GM18519 (cell line): ENCODE results near the gene SEMA5B.

ENCODE experiments used
- ATAC-seq: cut with Tn5 transposase; IDR thresholded peaks from one replicate; pipeline ENCODE4 v1.9.1; 2021; ENCODE audit warnings: mild to moderate bottlenecking, moderate library complexity; ENCODE audit not compliant: unreplicated experiment, low FRiP score

The SEMA5B gene

DNA sequence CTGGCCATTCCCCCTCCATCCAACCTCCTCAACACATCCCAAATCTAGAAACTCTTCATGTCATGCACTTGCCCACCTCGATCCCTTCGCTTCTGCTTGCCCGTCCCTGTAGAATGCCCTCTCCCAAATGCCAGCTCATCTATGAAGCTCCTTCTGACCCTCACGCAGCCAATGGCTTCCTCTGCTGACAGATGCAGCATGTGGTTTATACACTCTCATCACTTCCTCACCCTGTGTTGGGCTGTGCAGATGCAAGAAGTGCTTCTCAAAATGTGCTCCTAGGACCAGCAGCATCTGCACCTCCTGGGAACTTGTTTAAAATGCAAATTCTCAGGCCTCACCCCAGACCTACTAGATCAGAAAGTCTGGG lies 51.7 kb downstream of the SEMA5B start:
- peak; percentile 38 for ATAC-seq

DNA sequence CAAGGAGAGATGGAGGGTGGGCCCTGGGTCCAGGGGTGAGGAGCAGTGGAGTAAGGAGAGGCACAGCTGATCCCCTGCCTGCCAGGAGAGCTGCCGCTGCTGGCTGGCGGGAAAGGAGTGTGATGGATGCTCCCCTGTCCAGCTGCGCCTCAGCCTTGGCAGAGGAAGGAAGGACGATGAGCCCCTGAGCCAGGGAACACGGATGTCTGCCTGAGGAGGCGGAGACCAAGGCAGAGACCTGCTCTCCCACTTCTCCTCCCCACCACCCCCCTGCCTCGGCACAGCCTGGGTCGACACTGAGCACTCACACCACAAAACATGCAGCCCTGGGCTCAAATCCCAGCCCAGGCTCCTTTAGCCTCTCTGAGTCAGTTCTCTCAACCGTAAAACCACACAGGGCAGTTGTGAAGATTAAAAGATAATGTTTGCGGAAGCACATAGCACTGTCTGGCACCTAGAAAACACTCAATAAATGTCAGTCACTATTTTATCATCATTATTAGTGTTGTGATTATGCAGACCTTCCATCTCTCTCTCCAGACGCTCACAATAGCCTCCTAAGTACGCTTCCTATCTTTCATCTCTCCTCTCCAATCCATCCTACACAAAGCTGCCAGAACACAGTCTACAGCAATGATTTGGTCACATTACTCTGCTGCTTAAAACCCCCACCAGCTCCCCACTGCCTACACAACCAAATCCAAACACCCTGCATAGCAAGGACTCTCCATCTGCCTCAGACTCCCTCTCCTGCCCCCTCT lies 52.2 kb downstream of the SEMA5B start:
- ATAC-seq, result peak; percentile 47

DNA sequence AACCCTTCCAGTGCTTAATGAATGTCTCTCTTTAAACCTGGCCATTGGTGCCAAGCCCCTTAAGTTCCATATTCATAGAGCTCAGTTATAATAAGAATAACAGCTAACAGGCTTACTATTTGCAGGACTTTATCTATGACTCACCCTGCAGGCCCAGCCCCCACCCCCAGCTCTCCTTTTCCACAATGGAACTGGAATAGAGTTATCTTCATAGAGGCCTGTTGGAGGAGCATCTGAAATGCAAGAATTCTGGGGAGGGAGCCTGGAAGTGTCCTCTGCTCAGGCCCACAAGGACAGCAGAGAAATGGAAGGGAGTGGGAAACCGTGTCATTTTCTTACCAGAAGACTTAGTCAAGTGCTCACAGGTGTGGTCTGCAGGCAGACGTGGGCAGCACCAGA lies 52.8 kb downstream of the SEMA5B start:
- ATAC-seq, result no peak

DNA sequence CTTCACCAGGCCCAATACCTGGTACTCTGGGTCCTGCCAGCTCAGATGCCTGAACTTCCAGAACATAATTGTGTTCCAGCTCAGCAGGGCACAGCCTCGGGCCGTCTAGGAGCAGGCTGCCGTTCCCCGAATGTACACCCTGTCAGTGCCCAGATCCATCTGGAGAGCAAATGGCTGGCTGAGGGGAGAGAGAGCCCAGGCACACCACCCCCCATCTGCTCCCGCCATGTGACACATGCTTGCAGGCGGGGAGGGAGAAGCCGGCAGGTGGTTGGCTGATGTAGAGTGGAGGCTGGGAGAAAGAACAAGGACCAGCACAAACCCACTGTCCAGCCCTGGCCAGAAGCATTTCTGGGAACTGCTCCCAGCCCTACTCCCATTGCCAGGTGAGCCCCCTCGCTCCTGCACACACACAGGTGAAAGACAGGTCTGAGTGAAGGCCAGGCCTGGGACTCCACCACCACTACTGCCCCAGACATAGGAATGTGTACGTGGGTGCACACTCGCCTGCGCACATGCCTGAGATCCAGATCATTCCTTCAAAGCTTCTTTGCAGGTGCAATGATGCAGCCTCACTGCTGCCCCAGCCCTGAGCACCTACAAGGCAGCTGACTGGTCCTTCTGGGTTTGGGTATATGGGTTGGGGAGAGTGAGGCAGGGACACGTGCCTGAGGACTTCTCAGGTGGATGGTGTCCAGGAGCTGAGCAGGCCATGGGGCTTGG lies 53.5 kb downstream of the SEMA5B start:
- no peak for ATAC-seq

DNA sequence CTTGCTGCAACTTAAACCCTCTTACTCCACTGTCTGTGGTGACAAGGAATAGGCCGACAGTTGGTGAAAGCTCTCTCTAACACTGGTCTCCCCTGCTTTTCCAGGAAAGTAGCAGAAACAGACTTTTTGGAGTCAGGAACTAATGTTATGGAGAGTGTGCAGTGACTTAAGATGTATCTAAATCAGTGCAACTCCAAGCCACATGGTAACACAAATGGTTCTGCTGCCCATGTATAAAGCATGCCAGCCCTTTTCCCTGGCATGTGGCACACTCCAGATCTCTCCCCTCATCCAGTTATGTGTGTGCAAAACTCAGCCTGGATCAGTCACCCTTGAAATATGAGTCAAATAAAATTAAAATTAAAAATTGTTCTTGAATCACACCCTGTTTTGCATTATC lies 55.4 kb downstream of the SEMA5B start:
- no peak for ATAC-seq

DNA sequence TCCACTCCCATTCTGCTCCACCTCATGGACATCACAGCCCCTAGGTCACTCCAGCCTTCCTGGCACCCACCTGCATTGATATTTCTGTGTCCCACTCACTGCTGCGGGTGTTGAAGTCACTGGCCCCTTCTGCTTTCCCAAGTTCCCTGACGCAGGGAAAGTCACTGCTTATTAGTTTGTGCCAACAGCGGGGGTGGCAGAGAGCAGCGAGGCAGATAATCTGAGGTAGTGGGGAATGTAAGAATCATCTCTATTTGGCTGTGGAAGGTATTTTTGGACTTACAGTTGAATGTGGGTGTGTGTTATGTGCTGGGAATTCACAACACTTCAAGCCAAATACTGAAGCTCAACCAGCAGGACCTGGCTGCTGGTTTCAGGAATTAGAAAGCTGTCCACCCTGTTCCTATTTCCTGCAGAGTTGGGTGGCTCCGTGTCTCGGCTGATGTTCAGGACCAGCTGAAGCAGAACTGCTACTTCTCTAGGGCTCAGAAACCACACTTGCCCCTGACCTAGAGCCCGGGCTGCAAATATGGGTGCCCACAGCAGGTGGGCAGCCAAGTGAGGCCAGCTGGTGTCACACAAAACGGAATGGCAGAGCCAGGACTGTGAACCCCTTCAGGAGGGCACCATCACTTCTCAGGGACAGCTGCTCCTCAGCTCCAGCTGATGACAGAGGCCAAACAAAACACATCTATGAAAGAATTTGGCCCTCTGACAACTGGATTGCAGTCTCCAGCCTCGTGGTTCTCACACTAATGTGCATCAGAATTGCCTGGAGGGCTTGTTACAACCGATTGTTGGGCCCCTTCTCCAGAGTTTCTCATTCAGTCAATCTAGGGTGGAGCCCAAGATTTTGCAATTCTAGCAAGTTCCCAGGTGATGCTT lies 57.7 kb downstream of the SEMA5B start:
- no peak for ATAC-seq

DNA sequence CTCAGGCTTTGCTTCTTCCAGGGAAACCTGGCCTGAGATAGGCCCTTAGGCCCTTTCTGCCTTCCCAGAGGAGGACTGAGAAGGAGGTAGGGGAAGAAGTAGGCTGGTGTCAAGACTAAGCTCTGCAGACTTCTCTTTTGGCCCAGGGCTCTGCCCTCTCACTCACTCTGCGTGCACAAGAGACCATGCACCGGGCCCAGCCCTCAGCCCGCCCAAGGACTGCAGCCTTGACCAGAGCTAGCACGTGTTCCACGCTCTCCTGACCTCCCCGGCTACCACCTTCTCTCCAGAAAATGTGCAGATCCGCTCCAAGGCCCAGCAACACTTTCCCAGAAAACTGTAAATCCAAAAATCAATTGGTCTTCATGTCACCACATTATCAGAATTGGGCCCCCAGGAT lies 59.8 kb downstream of the SEMA5B start:
- no peak for ATAC-seq

DNA sequence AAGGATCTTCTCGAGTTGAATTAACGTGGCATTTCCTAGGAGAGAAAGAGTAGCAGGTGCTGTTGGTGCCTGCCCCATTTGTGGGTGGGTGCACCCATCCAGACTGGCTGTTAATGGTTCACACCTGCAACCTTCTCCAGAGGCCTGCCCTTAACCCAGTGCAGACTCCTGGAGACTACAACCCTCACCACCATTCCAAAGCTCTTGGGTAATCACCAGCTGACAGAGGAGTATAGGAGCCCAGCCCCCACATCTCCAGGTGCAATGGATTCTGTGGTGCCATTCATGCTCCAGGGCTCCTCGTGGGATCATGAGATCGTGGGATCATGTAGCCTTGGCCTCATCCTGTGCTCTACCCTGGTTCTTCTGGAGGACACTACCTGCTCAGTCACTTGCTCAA lies 60.2 kb downstream of the SEMA5B start:
- no peak for ATAC-seq

DNA sequence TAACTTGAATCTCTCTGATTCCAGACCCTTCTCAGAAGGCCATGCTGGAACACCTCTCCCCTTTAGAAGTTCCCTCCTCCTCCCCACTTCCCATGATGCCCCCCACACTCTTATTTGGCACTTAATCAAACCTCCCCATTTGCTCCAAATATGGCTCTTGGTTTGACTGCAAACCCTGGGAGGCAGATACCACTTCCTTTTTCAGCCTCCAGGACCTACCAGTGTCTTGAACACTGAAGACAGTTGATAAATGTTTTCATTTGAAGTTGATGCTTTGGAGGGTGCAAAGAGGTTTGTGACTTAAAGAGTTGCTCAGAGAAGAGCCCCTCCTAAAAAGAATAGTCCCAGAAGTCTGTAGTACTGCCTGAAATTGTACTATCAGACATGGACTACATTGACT lies 61.5 kb downstream of the SEMA5B start:
- ATAC-seq, result no peak

DNA sequence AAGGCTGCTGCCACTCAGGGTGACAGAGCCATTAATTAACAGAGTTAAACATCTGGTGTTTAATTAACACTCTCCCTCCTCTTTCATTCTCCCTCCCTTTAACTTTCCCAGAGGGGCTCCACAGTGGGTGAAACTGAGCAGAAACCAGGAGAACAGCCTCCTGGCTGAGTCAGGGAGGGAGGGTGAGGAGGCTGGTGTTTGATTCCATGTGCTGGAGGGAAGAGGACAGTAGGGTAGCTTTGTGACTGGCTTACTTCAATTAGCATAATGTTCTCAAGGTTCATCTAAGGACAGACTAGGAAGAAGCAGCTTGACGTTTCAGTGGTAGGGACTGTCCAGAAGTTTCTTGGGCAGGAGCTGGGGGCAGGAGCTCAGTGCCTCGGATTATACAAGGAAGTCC lies 62.8 kb downstream of the SEMA5B start:
- no peak for ATAC-seq

DNA sequence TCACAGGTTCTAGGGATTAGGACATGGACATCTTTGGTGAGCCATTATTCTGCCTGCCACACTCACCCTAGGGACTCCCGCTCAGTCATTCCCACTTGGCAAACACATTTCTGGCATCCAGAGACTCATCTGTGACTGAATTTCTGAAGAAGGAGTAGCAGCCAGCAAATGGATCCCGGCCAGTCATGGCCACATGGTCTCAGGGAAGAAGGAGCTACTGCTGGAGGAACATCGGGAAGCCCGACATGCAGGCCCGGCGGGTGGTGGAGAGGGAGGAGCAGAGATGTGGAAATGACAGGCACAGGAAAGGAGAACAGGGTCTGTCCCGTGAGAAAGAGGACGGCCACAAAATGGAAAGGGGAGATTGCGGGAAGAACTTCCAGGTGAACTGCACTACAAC lies 65.4 kb downstream of the SEMA5B start:
- no peak for ATAC-seq

DNA sequence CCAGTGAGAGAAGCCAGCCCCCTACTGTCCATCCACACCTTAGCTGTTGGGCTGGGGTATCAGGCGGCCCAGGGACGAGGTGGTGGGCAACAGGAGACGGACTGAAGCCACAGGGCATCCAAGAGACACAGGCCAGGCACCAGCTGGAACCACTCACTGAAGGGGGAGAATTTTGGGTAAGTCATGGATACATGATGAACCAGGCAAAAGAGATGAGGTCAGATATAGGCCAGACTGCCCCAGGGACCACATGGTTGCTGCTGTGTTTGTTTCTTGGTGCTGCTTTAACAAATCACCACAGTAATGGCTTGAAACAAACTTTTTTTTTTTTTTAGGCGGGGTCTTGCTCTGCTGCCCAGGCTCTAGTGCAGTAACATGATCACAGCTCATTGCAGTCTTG lies 66.4 kb downstream of the SEMA5B start:
- ATAC-seq, result no peak

DNA sequence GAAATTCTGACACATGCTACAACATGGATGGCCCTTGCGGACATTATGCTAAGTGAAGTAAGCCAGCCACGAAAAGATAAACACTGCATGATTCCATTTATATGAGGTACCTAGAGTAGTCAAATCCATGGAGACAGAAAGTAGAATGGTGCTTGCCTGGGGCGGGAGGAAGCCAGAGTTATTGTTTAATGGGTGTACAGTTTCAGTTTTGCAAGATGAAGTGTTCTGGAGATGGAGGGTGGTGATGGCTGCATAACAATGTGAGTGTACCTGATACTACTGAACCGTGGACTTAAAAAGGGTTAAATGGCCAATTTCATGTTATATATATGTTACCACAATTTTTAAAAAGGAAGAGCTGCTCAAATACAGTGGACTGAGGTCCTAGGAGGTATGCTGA lies 66.9 kb downstream of the SEMA5B start:
- no peak for ATAC-seq

DNA sequence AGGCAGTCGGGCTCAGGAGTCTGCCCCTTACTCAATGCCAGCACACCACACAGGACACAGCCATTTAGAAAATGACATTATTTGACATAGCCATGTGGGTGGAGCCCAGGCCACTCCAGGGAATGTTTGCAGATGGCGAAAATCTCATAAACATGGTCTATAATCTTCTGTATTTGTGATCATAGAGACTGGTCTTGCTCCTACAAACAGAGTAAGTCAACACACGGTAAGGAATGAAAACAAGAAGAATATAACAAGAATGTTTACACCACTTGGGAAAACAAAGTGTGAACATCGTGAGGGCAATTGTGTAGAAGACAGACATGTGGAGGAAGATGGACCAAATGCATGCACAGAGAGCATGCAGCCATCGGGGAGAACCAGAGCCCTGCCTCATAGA lies 68.2 kb downstream of the SEMA5B start:
- no peak for ATAC-seq

DNA sequence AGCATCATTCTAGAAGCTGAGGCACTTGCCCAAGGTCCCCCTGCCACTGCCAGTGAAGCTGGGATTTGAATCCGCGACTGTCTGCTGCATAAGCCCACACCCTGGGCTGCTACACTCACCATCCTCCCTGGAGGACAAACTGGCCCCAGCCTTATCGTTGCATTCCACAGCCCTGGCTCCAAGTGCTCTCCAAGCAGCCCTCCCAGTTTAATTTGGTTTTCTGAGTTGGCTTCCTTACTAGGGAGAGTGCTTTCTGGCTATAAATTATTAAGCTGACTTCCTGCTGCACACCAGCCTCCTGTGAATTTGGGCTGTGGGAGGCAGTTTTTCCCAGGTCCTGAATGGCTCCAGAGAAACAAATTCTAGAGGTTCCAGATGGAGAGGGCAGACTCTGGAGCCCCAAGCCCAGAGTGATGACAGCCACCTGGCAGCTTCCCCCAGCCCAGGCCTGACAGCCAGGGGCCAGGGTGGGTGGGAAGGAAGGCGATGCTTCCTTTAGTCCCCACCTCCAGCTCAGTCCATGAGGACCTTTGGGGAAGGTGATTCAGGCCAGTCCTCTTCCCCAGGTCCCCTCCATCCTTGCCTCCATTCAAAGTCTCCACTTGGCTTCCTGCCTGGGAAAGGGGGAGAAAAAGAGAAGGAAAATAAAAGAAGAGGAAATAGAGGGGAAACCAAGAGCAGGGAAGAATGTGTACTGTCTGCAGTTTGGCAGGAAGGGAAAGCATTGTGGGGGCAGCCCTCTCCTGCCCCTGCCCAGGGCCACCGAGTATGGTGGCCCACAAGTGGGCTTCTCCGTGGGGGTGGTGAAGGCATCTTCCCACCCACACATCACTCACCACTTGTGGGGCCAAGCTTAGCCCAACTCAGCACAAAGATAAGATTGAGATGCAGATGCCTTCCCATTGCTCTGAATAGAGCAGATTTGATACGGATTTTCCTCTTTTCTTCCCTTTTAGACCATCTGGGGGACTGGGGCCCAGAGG lies 69.6 kb downstream of the SEMA5B start:
- ATAC-seq, result no peak

DNA sequence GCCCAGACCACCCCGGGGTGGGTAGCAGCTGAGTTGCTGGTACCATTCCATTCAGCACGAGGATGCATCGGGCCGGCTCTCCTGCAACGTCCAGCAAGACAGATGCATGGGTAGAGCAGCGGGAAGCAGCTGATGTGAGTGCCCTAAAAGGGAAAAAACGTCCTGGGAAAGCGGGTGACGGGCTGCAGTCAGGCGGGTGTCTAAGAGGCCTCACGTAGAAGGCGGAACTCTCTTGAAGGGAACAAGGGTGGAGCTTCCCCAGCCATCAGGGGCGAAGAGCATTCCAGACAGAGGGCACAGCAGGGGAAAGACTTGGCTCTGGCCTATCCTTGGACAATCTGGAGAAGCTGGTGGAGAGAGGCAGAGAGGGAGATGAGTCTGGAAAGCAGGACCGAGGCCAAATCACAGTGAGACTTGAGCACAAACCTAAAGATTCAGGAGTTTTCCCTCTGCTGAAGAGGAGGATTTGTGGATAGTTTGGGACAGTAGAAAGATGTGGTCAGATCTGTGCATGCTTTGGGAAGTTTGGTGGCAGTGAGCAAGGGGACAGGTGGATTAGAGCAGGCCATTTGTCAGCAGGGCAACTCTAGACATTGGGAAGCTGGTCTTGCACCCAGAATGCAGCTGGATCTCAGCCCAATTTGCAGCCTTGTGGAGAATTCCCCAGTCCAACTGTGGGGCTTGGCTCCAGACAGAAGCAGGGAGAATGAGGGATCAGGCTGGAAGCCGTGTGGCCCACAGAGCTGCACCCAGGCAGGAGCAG lies 70.7 kb downstream of the SEMA5B start:
- no peak for ATAC-seq

DNA sequence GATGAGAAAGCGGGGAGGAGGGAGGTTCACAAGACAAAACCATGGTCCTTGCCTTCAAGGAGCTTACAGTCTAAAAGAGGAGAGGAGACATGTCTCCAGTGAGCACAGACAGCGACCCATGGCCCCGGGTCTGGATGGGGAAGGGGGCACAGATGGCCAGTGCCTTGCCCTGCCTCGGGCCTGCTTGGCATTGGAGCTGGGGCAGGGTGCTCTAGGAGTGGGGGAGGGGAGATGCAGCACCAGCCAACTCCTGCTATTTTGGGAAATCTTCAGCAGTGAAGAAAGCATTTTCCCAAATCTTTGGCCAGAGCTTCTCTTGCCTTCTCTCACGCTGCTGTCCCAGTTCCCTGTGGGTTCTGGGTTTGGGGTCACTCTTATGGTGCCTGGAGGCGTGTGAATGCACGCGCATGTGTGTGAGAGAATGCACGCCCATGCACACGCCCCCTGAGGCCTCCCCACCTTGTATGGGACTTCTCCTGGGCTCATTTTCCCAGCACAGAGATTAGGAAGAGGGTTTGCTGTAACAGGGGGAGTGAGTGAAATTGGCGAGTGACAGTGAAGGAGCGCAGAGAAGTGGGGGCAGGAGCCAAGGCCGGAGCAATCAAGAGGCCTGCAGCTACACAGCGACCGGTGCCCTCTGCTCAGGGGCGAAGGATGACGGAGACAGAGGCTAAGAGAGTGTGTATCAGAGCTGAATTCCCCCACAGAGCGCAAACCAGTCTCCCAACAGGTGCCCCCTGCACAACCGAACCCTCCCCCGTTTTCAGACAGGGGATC lies 71.5 kb downstream of the SEMA5B start:
- no peak for ATAC-seq

DNA sequence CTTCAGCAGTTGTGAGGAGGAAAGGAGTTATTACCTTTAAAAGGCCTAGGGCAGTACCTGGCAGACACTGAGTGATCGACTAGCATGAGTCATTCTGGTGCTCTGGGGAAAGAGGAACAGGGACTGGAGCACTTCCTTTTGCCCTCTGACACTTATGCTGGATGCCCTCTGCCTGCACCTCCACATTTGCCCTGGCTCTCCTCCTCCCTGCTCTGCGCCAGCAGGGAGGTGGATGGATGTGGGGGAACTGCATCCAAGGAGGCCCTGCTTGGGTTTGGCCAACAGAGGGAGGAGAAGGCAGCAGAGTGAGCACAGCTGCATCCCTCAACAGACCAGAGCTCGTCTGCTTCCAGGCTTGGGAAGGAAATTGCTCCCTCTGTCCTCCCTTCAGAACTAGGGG lies 75.0 kb downstream of the SEMA5B start:
- no peak for ATAC-seq

DNA sequence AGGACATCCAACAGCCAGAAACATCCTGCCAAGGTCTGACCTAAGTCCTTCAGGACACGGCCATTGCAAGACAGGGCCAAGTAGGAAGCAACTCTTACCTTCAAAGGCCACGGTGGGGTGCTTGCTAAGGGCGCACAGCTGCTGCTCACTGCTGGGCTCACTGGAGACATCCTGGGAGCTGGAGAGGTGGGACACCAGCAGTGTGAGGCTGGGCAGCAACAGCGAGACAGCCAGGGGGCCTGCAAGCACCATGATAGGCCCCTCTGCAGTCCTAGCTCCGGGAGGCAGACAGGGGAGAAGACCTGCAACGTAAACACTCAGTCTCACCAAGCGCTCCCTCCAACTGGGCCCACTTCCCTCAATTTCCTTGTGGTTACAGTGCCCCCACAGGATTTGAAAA lies 79.2 kb downstream of the SEMA5B start:
- no peak for ATAC-seq
